Middle frontal gyrus (tissue), 1 donor: Measurements from ENCODE around the gene NR2E1.

Experiments
- DNase-seq: peaks from one replicate; pipeline ENCODE4 v3.0.0-alpha.2; 2015; ENCODE audit warnings: low spot score; ENCODE audit errors: extremely low spot score

Gene NR2E1

GRCh38 chr6:108165714-108166663 is at the start of gene NR2E1:
Gene NR2E1 (plus strand): TSS chr6:108166022. CDS start chr6:108166766, 744 bp downstream.
- DNase-seq = no peak

- no peak for DNase-seq
These were observed 49.0 kb upstream of the NR2E1 start for GRCh38 chr6:108116546-108117426.

DNA sequence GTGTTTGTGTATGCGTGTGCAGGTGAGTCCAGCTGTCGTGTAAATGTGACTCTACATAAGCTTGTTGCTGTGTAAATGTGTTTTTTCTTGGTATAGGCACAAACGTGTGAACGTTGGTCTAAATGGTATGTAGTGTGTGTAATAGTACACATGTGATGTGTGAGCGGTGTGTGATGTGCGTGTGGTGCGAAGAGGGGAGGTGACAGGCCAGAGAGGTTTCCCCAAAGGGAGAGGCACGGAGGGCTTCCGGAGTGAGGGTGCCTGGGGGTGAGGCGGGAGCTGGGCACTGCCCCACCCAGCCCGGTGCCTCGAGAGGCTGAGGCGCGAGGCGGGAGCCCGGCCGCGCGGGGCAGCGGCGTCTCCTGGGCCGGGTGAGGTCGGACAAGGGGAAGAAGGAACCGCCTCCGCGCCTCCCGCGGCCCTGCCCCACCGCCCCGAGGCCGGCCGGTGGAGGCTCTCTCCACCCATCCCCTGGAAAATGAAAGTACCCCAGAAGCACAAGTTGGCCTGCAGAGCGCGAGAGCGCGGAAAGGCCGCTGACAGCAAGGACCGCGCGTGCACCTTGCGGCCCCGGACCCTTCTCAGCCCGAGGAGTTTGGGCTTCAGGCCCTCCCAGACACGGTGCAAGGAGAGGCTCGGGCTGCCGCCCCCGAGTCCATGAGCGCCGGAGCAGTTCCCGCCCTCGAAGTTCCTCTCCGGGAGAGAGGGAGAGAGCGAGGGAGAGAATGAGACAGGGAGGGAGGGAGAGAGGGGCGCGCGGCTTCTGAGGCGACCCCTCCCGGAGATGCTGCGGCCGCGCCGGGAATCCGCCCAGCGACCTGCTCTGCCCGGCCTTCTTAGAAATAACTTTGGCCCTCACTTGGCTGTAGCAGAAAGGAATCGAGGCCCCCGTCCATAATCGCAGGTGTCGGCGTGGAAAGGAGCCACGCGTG is 48.1 kb upstream of the NR2E1 start:
- no peak for DNase-seq

DNA sequence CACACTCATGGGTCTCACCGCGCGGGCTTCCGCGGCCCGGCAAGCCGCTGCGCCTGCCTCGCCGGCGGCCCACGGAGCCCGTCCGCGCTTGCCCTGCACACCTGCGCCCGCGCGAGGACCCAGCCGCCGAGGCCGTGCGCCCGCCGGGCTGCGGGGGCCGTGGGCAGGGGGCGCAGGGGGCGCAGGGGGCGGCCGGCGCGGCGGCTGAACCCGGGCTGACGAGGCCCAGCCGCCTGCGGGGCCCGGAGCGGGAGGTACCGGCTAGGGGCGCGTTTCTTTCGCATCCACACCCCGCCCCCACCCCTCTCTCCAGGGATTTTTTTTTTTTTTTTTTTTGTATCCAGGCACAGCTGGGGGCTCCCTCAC is 47.5 kb upstream of the NR2E1 start:
- no peak for DNase-seq

- DNase-seq = no peak
These were observed 46.7 kb upstream of the NR2E1 start for GRCh38 chr6:108118810-108119768.

GRCh38 chr6:108119769-108120141 is 46.1 kb upstream of the NR2E1 start:
- DNase-seq = no peak

- DNase-seq = no peak
These were observed 45.5 kb upstream of the NR2E1 start for GRCh38 chr6:108120311-108120710.

- DNase-seq = no peak
These were observed 44.2 kb upstream of the NR2E1 start for GRCh38 chr6:108121612-108122011.

- no peak for DNase-seq
These were observed 42.3 kb upstream of the NR2E1 start for GRCh38 chr6:108123481-108123929.

DNA sequence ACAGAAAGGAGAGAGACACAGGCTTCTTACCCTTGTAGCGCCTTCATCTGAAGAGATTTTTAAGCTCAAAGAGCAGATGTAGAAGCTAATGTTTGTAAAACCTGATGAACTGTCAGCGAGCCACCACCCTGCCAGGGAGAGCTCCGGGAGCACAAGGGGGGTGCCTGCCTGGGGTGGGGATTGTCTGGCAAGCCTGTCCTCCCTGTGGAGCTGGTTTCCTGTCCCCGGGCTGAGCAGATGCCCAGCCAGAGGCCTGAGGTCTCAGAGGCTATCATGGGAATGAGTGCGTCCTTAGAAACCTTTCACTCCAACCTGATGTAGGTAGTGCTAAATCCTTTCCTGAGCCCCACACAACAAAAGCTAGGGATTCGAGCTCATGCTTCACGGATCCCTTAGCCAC is 41.9 kb upstream of the NR2E1 start:
- no peak for DNase-seq

DNA sequence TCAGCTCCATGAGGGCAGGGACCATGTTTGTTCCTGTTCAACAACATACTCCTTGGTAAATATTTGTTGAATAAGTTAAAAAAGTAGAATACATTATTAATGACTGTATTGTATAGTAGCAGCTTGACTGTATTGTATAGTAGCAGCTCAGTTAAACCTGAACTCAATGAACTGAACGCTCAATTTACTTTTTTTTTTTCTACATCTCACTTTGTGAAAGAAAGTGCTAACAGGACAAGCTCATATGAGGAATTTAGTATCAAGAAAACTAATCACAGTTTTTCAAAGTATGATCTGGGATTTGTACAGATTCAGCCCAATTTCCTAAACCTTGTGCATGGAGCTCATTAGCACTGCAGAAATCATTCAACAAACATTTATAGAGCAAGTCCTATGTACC is 38.8 kb upstream of the NR2E1 start:
- no peak for DNase-seq

- no peak for DNase-seq
These were observed 38.0 kb upstream of the NR2E1 start for GRCh38 chr6:108127826-108128225.

GRCh38 chr6:108130262-108130661 is 35.6 kb upstream of the NR2E1 start:
- DNase-seq = no peak

- no peak for DNase-seq
These were observed 33.0 kb upstream of the NR2E1 start for GRCh38 chr6:108132863-108133262.

DNA sequence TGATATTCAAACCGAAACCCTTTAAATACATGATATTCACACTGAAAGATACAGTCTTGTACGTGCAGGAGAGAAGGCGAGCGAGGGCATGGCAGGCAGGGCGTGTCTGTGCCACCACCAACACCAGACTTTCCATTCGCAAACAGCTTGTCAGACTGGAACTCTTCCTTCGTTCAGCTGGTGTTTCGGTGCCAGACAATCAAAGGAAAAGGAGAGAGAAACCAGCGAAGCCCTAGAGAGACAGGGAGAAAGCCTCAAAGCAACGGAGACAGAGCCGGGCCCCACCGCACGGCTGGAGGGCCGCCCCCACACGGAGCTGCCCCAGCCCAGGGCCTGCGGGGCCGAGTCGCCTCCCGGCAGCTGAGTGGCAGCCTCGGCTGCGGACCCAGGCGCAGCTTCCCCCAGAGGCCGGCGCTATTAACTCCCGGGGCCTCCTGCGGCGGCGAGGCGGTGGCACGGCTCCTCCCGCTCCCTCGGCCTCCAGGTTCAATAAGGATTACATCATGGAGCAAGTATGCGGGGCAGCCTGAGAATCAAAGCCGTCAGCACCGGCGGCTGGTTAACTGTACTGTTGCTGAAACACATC is 32.1 kb upstream of the NR2E1 start:
- no peak for DNase-seq

GRCh38 chr6:108134213-108134970 is 31.4 kb upstream of the NR2E1 start:
- DNase-seq = no peak

DNA sequence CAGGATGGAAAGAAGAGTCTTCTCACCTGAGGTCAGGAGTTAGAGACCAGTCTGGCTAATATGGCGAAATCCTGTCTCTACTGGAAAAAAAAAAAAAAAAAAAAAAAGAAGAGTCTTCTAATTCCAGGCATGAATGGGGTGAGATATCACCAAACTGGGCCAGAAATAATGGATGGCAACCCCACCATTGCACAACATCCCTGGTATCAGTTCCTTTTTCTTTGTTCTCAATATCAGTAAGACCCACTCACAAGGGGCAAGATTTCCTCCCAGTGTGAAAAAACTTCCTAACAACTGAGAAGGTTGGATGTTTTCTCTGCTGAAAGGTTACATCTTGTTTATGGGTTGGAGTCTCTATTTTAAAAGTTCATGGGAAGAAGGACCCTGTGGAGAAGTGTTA is 23.6 kb upstream of the NR2E1 start:
- no peak for DNase-seq

GRCh38 chr6:108145639-108146038 is 20.2 kb upstream of the NR2E1 start:
- DNase-seq = no peak

DNA sequence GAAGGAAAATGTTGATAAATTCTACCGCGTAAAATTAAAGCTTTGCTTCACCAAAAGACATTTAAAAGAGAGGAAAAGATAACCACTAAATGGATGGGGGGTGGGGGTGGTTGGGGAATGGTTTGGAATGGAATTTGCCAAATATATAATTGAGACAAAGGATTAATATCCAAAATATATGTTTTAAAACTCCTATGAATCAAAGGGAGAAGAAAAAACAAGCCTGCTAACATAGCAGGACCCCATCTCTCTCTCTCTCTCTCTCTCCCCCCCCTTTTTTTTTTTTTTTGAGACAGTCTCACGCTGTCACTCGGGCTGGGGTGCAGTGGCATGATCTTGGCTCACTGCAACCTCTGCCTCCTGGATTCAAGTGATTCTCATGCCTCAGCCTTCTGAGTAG is 13.4 kb upstream of the NR2E1 start:
- no peak for DNase-seq
